GM04504 (cell line): Measurements from ENCODE around the gene GID4.

Source experiments
- DNase-seq: peaks from one replicate; pipeline ENCODE4 v3.0.0-alpha.2; 2012; ENCODE audit warnings: low read depth

GID4 gene

DNA sequence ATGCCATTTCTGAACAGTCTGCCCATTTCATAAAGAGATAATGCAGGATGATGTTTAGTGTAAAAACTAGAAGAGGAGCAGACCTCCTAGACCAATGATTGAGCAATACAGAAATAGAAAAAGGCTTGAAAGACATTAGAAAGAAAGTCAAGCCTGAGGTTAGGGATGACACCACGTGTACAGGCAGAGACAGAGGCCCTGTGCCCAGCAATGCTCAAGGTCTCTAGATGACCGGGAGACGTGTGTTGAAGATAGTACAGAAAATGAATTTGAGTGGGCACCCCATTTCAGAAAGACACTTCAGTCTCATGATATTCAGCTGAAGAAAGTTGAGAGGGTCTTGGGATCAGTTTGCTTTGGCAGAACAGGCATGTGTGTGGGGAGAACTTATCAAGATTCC lies 5.4 kb downstream of the GID4 start:
- DNase-seq: no peak

- no peak for DNase-seq
Measured at GRCh38 chr17:18045691-18046350, 6.6 kb downstream of the GID4 start.

- no peak for DNase-seq
Measured at GRCh38 chr17:18055597-18055996, 16.4 kb downstream of the GID4 start.

- no peak for DNase-seq
Measured at GRCh38 chr17:18056214-18056613, 17.0 kb downstream of the GID4 start.

GRCh38 chr17:18059283-18059682 lies 20.1 kb downstream of the GID4 start:
- DNase-seq: no peak

- DNase-seq: no peak
Measured at GRCh38 chr17:18064053-18064452, 24.8 kb downstream of the GID4 start.

DNA sequence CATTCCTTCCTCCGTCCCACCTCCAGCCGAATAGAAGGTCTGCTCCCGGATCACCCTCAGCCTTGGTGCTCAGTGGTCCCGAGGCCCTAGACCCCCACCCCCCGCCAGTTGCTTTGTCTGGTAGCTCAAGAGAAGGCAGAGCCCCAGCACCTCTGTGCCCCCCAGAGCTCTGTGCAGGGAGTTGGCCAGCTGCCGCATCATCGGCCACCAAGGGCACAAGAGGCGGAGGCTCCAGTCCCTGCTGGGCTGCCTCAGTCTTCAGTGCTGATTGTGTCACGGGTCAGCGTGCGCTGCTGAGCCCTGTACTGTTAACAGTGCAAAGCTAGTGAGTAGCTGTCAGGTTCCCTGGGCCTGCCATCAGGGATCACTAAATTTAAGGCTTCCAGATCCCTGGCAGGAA lies 26.3 kb downstream of the GID4 start:
- DNase-seq: no peak

- no peak for DNase-seq
Measured at GRCh38 chr17:18066866-18067265, 27.7 kb downstream of the GID4 start.

GRCh38 chr17:18069101-18069500 lies 29.9 kb downstream of the GID4 start:
- DNase-seq: no peak

DNA sequence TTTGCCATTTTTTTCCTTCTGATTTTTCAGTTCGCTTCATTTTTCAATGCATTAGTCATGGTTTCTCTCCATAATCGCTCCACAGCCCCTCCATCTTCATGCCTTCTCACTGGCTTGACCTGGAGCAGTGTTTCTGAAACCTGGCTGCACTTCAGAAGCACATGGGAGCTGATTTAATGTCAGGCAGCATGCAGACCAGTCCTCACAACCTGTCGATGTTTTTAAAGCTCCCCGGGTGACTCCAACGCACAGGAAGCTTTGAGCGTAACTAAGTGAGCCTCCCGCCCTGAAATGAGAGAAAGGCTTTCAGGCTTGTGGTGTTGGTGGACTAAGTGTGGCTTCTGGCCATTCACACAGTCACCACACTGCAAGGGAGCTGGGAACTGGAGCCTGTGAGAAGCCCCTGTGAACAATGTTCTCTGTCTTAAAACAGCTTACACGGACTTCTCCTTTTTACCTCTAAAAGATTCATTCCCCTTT lies 31.7 kb downstream of the GID4 start:
- no peak for DNase-seq

DNA sequence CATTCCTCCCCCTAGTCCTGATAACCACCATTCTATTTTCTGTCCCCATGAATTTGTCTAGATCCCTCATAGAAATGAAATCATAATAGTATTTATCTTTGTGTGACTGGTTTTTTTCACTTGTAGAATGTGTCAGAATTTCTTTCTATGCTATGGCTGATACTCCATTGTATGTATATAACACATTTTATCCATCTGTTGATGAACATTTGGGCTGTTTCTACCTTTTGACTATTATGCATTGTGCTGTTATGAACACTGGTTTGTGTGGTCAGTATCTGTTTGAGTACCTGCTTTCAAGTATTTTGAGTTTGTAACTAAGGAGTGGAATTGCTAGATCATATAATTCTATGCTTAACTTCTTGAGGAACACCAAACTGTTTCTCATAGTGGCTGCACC lies 32.5 kb downstream of the GID4 start:
- no peak for DNase-seq

- DNase-seq: no peak
Measured at GRCh38 chr17:18074566-18075272, 35.5 kb downstream of the GID4 start.

DNA sequence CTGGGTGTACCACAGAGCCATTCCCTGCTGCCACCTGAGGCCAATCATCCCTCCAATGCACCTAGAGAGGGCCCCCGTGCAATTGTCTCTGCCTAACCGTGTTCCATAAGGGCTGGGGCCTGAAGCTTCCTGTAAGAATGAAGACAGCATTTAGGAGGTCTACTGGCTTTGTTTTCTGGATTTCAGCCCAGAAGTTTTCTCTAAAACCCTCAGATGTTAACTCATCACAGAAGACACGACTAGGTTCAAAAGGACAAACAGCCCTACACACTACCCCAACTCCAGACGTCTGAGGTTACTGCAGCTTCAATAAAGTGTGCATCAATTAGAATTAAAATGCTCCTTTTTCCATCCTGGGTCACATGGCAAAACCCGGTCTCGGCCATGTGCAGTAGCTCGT lies 37.7 kb downstream of the GID4 start:
- DNase-seq: no peak

GRCh38 chr17:18079543-18079942 lies 40.3 kb downstream of the GID4 start:
- DNase-seq: no peak

- no peak for DNase-seq
Measured at GRCh38 chr17:18084256-18084655, 45.0 kb downstream of the GID4 start.

- peak; percentile 77 for DNase-seq
Measured at GRCh38 chr17:18087610-18088491, 48.6 kb downstream of the GID4 start, which contains the start of gene DRG2. Gene DRG2, plus strand, starts transcription at chr17:18087948. Its CDS starts 76 bp downstream, at chr17:18088024.

DNA sequence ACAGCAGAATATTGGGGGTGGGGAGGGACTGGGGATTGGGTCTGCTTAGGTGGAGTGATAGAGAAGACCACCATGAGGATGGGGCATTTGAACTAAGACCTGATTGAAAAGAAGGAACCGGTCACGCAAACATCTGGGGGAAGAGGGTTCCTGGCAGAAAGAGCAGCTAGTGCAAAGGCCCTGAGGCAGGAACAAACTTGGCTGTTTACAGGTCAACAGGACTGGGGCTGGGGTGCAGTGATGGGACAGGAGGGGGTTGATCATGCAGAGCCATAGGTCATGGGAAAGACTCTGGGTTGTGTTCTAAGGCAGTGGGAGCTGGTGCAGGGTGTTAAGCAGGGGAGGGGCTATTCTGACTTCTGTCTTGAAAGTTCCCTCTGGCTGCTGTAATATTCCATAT lies 50.4 kb downstream of the GID4 start:
- DNase-seq: no peak

GRCh38 chr17:18093616-18094408 lies 54.6 kb downstream of the GID4 start:
- DNase-seq: peak; percentile 30

GRCh38 chr17:18094409-18094807 lies 55.2 kb downstream of the GID4 start:
- no peak for DNase-seq

DNA sequence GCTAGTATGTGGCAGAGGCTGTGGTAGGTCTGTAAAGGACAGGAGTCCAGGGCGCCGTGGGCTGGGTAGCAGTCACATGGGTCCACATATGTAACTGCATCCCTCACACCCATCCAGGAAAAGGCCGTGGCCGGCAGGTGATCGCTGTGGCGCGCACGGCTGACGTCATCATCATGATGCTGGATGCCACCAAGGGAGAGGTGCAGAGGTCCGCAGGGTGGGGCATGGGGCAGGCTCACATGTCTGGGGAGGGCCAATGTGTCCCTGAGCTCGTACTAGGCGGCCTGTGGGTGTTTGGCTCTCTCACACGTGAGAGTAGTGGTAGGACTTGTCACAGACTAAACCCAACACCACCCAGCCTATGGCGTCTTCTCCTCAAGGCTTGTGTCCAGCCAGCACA lies 60.3 kb downstream of the GID4 start:
- DNase-seq: no peak

DNA sequence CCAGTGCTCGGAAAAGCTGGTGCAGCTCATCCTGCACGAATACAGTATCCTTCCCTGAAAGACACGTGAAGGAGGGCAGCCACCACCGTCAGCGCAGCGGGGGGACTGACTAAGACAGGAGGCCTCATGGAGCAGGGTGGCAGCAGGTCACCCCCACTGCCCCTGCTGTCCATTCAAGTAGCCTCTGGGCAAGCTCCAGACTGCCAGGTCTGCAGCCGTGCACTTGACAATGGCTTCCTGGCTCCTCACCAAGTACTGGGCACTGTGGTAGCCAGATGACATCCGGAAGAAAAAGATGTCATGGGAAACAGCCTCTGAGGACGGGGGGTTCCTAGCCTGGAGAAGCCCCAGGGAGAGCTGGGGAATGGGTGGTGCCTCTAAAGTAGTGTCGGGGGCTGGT lies 61.4 kb downstream of the GID4 start:
- no peak for DNase-seq

DNA sequence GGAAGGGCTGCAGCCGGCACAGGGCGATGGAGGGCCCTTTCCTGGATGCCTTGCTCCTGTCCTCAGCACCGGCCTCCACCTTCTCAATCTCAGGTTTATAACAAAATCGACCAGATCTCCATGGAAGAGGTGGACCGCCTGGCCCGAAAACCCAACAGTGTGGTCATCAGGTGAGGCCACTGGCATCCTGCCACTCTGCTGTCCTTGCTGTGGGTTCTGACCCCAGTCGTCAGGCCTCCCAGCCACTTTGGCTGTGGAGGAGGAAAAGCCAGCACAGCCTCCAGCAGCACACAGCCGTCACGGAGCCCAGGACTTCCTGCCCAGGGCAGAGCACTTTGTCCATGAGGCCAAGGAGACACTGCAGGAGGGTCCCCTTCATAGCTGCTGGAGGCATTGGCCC lies 62.6 kb downstream of the GID4 start:
- DNase-seq: no peak
